WTC11 (cell line): Measurements from ENCODE around the gene LEFTY1. TPM values are rescaled to one million over a fixed set of nuclear protein-coding genes. Genes with fewer than 3 reads are reported as not detected.

Experiments
- ATAC-seq: fragments of 200-7000 bp; cut with Tn5 transposase; 2 replicates; pipeline ENCODE4 v1.10.0; 2021; ENCODE audit warnings: mild to moderate bottlenecking, moderate library complexity
- CTCF ChIA-PET: fragments of 300-600 bp; sonication (Branson Sonifier 250); formaldehyde crosslinking; loops from one replicate; lab custom pipeline; 2021; ENCODE audit warnings: antibody characterized with exemption; lab: Charles Lee
- POLR2A ChIA-PET: fragments of 350-600 bp; sonication (Branson Sonifier 250); formaldehyde crosslinking; loops from one replicate; lab custom pipeline; 2021; ENCODE audit warnings: antibody characterized with exemption; lab: Charles Lee
- DNase-seq: peaks from one replicate; pipeline ENCODE4 v3.0.0; 2021; ENCODE audit warnings: low spot score
- H3K27ac Mint-ChIP-seq: 2 replicates; pipeline ENCODE4 v1.8.0; 2021; ENCODE audit warnings: mixed read lengths
- H3K27me3 Mint-ChIP-seq: 2 replicates; pipeline ENCODE4 v1.8.0; 2021; ENCODE audit warnings: low read depth, mild to moderate bottlenecking, moderate library complexity, mixed read lengths
- H3K36me3 Mint-ChIP-seq: 2 replicates; pipeline ENCODE4 v1.8.0; 2021; ENCODE audit warnings: mixed read lengths
- H3K4me1 Mint-ChIP-seq: 2 replicates; pipeline ENCODE4 v1.8.0; 2022; ENCODE audit warnings: mixed read lengths
- H3K4me3 Mint-ChIP-seq: 2 replicates; pipeline ENCODE4 v1.8.0; 2021; ENCODE audit warnings: mild to moderate bottlenecking, moderate library complexity, mixed read lengths
- H3K9me3 Mint-ChIP-seq: 2 replicates; pipeline ENCODE4 v1.8.0; 2021; ENCODE audit warnings: mixed read lengths
- CREB1 ChIP-seq: sonication (generic); formaldehyde crosslinking; IDR thresholded peaks from 2 replicates; pipeline ENCODE4 v1.8.0; 2023; ENCODE audit warnings: mild to moderate bottlenecking, missing genetic modification reagents
- ELF4 ChIP-seq: sonication (generic); formaldehyde crosslinking; IDR thresholded peaks from 2 replicates; pipeline ENCODE4 v1.8.1; 2022; ENCODE audit warnings: low read depth, mild to moderate bottlenecking, moderate library complexity, missing genetic modification reagents
- GABPB1 ChIP-seq: sonication (generic); formaldehyde crosslinking; IDR thresholded peaks from 2 replicates; pipeline ENCODE4 v1.8.1; 2023; ENCODE audit warnings: mild to moderate bottlenecking, missing genetic modification reagents
- KAT7 ChIP-seq: sonication (generic); formaldehyde crosslinking; IDR thresholded peaks from 2 replicates; pipeline ENCODE4 v1.8.1; 2023; ENCODE audit warnings: missing genetic modification reagents, mild to moderate bottlenecking, borderline replicate concordance
- PRRX2 ChIP-seq: fragments of 250-450 bp; sonication (Bioruptor Pico); IDR thresholded peaks from 2 replicates; pipeline ENCODE4 v1.8.0; 2021; ENCODE audit warnings: mild to moderate bottlenecking
- RELA ChIP-seq: sonication (generic); formaldehyde crosslinking; IDR thresholded peaks from 2 replicates; pipeline ENCODE4 v1.8.1; 2022; ENCODE audit warnings: missing genetic modification reagents, mild to moderate bottlenecking, borderline replicate concordance
- RORB ChIP-seq: fragments of 250-450 bp; sonication (Bioruptor Pico); IDR thresholded peaks from 2 replicates; pipeline ENCODE4 v1.9.0; 2021; ENCODE audit warnings: mild to moderate bottlenecking
- TP53 ChIP-seq: sonication (generic); formaldehyde crosslinking; IDR thresholded peaks from 2 replicates; pipeline ENCODE4 v1.8.1; 2023; ENCODE audit warnings: mild to moderate bottlenecking, missing genetic modification reagents
- ZNF138 ChIP-seq: sonication (generic); formaldehyde crosslinking; conservative IDR thresholded peaks from 2 replicates; pipeline ENCODE4 v1.8.1; 2022; ENCODE audit warnings: mild to moderate bottlenecking, moderate library complexity, missing genetic modification reagents
- total RNA-seq: library from RNA; stranded (reverse); gene quantifications from 3 replicates; pipeline ENCODE4 v1.2.3, GENCODE V29; 2021
- TF ChIP-seq, protein P1 (sequence below): sonication (generic); formaldehyde crosslinking; IDR thresholded peaks from 2 replicates; pipeline ENCODE4 v1.8.1; 2023; ENCODE audit warnings: mild to moderate bottlenecking, missing genetic modification reagents, moderate library complexity
- TF ChIP-seq, protein P2 (sequence below): fragments of 250-450 bp; sonication (Bioruptor Pico); IDR thresholded peaks from 2 replicates; pipeline ENCODE4 v1.9.0; 2021; ENCODE audit warnings: mild to moderate bottlenecking
- TF ChIP-seq, protein P3 (sequence below): sonication (generic); formaldehyde crosslinking; IDR thresholded peaks from 2 replicates; pipeline ENCODE4 v1.8.0; 2022; ENCODE audit warnings: mild to moderate bottlenecking, missing genetic modification reagents
- TF ChIP-seq, protein P4 (sequence below): sonication (generic); formaldehyde crosslinking; IDR thresholded peaks from 2 replicates; pipeline ENCODE4 v1.8.1; 2022; ENCODE audit warnings: low read depth, missing genetic modification reagents, borderline replicate concordance
- TF ChIP-seq, protein P5 (sequence below): sonication (generic); formaldehyde crosslinking; IDR thresholded peaks from 2 replicates; pipeline ENCODE4 v1.8.1; 2023; ENCODE audit warnings: mild to moderate bottlenecking, missing genetic modification reagents, borderline replicate concordance
- TF ChIP-seq, protein P6 (sequence below): sonication (generic); formaldehyde crosslinking; IDR thresholded peaks from 2 replicates; pipeline ENCODE4 v1.8.0; 2022; ENCODE audit warnings: mild to moderate bottlenecking, missing genetic modification reagents
- TF ChIP-seq, protein P7 (sequence below): sonication (generic); formaldehyde crosslinking; IDR thresholded peaks from 2 replicates; pipeline ENCODE4 v1.8.1; 2023; ENCODE audit warnings: mild to moderate bottlenecking, moderate library complexity, missing genetic modification reagents
- TF ChIP-seq, protein P8 (sequence below): sonication (generic); formaldehyde crosslinking; IDR thresholded peaks from 2 replicates; pipeline ENCODE4 v1.8.1; 2022; ENCODE audit warnings: mild to moderate bottlenecking, moderate library complexity, missing genetic modification reagents
- TF ChIP-seq, protein P9 (sequence below): fragments of 250-450 bp; sonication (Bioruptor Pico); IDR thresholded peaks from 2 replicates; pipeline ENCODE4 v1.9.0; 2021; ENCODE audit warnings: mild to moderate bottlenecking

LEFTY1 gene
- total RNA-seq, 1 experiment from 2014 or later, result 52.9 TPM

DNA sequence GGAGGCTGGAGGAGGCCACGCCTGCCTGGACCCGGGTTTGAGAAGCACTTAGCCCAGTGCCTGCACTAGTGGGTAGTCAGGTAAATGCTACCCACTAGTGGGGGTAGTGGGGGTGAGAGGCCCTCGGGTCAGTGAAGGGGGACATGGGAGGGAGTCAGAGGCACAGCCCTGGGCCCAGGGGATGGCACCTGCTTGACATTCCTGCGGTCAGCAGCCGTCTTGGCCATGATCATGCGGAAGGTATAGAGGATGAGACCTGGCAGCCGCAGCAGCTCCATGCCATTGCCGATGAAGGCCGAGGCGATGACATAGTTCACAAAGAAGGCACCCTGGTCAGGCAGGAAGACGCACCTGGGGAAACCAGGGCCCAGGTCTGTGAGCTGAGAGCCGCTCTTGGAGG, 35.5 kb downstream of the LEFTY1 start:
- Mint-ChIP-seq H3K4me1 (no peaks in the 10 kb centered on the region), H3K36me3 (peaks cover 89% of the 10 kb centered on the region), H3K4me3 (no peak overlapping the region), H3K27ac (no peak overlapping the region), H3K9me3 (peaks cover 18% of the 10 kb centered on the region), H3K27me3 (peaks cover 3% of the 10 kb centered on the region; the same call in 1 of the 2 replicates)
- no peak for ATAC-seq
- ChIA-PET POLR2A (no interaction called here), CTCF (no interaction called here)
- TF ChIP-seq, protein P1, sequence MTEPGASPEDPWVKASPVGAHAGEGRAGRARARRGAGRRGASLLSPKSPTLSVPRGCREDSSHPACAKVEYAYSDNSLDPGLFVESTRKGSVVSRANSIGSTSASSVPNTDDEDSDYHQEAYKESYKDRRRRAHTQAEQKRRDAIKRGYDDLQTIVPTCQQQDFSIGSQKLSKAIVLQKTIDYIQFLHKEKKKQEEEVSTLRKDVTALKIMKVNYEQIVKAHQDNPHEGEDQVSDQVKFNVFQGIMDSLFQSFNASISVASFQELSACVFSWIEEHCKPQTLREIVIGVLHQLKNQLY (CRISPR knock-in tag), result no peak
- no peak for TF ChIP-seq TP53 (CRISPR knock-in tag)
- TF ChIP-seq, protein P2, sequence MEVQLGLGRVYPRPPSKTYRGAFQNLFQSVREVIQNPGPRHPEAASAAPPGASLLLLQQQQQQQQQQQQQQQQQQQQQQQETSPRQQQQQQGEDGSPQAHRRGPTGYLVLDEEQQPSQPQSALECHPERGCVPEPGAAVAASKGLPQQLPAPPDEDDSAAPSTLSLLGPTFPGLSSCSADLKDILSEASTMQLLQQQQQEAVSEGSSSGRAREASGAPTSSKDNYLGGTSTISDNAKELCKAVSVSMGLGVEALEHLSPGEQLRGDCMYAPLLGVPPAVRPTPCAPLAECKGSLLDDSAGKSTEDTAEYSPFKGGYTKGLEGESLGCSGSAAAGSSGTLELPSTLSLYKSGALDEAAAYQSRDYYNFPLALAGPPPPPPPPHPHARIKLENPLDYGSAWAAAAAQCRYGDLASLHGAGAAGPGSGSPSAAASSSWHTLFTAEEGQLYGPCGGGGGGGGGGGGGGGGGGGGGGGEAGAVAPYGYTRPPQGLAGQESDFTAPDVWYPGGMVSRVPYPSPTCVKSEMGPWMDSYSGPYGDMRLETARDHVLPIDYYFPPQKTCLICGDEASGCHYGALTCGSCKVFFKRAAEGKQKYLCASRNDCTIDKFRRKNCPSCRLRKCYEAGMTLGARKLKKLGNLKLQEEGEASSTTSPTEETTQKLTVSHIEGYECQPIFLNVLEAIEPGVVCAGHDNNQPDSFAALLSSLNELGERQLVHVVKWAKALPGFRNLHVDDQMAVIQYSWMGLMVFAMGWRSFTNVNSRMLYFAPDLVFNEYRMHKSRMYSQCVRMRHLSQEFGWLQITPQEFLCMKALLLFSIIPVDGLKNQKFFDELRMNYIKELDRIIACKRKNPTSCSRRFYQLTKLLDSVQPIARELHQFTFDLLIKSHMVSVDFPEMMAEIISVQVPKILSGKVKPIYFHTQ (CRISPR knock-in tag), result no peak
- no peak for TF ChIP-seq CREB1 (CRISPR knock-in tag)
- no peak for TF ChIP-seq ZNF138
- TF ChIP-seq, protein P3, sequence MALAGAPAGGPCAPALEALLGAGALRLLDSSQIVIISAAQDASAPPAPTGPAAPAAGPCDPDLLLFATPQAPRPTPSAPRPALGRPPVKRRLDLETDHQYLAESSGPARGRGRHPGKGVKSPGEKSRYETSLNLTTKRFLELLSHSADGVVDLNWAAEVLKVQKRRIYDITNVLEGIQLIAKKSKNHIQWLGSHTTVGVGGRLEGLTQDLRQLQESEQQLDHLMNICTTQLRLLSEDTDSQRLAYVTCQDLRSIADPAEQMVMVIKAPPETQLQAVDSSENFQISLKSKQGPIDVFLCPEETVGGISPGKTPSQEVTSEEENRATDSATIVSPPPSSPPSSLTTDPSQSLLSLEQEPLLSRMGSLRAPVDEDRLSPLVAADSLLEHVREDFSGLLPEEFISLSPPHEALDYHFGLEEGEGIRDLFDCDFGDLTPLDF (CRISPR knock-in tag), result no peak
- TF ChIP-seq ELF4, result no peak
- DNase-seq, result no peak

DNA sequence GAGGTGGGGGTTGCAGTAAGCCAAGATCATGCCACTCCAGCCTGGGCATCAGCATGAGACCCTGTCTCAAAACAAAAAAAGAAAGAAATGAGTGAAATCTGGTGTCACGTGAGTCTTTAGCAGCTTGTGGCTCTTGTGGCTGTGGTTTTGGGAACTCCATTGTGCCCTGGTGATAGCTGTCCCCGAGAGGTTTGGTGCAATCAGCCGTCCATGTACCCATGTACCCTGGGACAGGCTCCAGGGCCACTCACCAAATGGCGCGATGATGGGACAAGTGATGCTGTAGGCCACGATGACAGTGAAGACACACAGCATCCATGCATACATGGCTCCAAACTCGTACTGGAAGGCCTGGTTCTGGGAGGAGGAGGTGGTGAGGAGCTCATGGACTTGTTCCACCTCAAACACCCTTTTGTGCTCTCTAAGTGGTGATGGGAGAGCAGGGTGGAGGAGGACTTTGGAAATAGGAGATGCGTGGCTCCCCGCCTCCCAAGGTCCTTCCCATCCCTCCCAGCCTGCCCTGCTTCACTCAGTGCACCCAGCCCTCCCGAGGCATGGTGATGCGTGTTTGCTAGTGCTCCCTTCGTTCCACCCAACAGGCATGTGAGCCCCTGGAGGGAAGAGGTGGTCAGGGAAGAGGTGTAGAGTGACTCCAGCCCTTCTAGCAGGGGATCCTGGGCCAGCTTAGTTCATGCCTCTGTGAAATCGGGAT, 36.4 kb downstream of the LEFTY1 start:
- Mint-ChIP-seq H3K27ac (no peak overlapping the region), H3K4me1 (no peaks in the 10 kb centered on the region), H3K36me3 (peaks cover 93% of the 10 kb centered on the region), H3K27me3 (peaks cover 3% of the 10 kb centered on the region; the same call in 1 of the 2 replicates), H3K4me3 (no peak overlapping the region), H3K9me3 (peaks cover 18% of the 10 kb centered on the region)
- CTCF ChIA-PET, result interaction anchor here (0.7 to 1.0 kb wide), 2 partner anchors 135 to 372 kb away, joined by 3 read pairs; no protein-coding TSS in a partner anchor
- POLR2A ChIA-PET, result no interaction called here
- no peak for ATAC-seq
- TF ChIP-seq RORB (CRISPR knock-in tag) (no peak), ZNF138 (no peak), GABPB1 (CRISPR knock-in tag) (no peak), RELA (CRISPR knock-in tag) (no peak), PRRX2 (CRISPR knock-in tag) (no peak), TP53 (CRISPR knock-in tag) (no peak), KAT7 (CRISPR knock-in tag) (no peak)
- TF ChIP-seq, protein P4, sequence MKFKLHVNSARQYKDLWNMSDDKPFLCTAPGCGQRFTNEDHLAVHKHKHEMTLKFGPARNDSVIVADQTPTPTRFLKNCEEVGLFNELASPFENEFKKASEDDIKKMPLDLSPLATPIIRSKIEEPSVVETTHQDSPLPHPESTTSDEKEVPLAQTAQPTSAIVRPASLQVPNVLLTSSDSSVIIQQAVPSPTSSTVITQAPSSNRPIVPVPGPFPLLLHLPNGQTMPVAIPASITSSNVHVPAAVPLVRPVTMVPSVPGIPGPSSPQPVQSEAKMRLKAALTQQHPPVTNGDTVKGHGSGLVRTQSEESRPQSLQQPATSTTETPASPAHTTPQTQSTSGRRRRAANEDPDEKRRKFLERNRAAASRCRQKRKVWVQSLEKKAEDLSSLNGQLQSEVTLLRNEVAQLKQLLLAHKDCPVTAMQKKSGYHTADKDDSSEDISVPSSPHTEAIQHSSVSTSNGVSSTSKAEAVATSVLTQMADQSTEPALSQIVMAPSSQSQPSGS, result no peak
- TF ChIP-seq, protein P5, sequence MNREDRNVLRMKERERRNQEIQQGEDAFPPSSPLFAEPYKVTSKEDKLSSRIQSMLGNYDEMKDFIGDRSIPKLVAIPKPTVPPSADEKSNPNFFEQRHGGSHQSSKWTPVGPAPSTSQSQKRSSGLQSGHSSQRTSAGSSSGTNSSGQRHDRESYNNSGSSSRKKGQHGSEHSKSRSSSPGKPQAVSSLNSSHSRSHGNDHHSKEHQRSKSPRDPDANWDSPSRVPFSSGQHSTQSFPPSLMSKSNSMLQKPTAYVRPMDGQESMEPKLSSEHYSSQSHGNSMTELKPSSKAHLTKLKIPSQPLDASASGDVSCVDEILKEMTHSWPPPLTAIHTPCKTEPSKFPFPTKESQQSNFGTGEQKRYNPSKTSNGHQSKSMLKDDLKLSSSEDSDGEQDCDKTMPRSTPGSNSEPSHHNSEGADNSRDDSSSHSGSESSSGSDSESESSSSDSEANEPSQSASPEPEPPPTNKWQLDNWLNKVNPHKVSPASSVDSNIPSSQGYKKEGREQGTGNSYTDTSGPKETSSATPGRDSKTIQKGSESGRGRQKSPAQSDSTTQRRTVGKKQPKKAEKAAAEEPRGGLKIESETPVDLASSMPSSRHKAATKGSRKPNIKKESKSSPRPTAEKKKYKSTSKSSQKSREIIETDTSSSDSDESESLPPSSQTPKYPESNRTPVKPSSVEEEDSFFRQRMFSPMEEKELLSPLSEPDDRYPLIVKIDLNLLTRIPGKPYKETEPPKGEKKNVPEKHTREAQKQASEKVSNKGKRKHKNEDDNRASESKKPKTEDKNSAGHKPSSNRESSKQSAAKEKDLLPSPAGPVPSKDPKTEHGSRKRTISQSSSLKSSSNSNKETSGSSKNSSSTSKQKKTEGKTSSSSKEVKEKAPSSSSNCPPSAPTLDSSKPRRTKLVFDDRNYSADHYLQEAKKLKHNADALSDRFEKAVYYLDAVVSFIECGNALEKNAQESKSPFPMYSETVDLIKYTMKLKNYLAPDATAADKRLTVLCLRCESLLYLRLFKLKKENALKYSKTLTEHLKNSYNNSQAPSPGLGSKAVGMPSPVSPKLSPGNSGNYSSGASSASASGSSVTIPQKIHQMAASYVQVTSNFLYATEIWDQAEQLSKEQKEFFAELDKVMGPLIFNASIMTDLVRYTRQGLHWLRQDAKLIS, result no peak
- TF ChIP-seq, protein P6, sequence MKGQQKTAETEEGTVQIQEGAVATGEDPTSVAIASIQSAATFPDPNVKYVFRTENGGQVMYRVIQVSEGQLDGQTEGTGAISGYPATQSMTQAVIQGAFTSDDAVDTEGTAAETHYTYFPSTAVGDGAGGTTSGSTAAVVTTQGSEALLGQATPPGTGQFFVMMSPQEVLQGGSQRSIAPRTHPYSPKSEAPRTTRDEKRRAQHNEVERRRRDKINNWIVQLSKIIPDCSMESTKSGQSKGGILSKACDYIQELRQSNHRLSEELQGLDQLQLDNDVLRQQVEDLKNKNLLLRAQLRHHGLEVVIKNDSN, result no peak
- TF ChIP-seq, protein P7, sequence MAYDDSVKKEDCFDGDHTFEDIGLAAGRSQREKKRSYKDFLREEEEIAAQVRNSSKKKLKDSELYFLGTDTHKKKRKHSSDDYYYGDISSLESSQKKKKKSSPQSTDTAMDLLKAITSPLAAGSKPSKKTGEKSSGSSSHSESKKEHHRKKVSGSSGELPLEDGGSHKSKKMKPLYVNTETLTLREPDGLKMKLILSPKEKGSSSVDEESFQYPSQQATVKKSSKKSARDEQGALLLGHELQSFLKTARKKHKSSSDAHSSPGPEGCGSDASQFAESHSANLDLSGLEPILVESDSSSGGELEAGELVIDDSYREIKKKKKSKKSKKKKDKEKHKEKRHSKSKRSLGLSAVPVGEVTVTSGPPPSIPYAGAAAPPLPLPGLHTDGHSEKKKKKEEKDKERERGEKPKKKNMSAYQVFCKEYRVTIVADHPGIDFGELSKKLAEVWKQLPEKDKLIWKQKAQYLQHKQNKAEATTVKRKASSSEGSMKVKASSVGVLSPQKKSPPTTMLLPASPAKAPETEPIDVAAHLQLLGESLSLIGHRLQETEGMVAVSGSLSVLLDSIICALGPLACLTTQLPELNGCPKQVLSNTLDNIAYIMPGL, result no peak
- TF ChIP-seq, protein P8, sequence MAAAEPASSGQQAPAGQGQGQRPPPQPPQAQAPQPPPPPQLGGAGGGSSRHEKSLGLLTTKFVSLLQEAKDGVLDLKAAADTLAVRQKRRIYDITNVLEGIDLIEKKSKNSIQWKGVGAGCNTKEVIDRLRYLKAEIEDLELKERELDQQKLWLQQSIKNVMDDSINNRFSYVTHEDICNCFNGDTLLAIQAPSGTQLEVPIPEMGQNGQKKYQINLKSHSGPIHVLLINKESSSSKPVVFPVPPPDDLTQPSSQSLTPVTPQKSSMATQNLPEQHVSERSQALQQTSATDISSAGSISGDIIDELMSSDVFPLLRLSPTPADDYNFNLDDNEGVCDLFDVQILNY (CRISPR knock-in tag), result no peak
- TF ChIP-seq, protein P9, sequence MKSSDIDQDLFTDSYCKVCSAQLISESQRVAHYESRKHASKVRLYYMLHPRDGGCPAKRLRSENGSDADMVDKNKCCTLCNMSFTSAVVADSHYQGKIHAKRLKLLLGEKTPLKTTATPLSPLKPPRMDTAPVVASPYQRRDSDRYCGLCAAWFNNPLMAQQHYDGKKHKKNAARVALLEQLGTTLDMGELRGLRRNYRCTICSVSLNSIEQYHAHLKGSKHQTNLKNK, result no peak
- DNase-seq, result no peak
